IMR-90 (cell line): ENCODE results near the gene SOX11. TPM values are rescaled to one million over a fixed set of nuclear protein-coding genes. Genes with fewer than 3 reads are reported as not detected.

Source experiments
- ATAC-seq: fragments of 200-7000 bp; cut with Tn5 transposase; 2 replicates; pipeline ENCODE4 v1.9.1; 2020; ENCODE audit warnings: low read depth, mild to moderate bottlenecking, moderate library complexity
- BruUV-seq: library from RNA; stranded (reverse); fragments of 400-500 nt; replicated peaks from 2 replicates; lab custom pipeline; 2021; lab: Mats Ljungman, UMichigan
- CTCF ChIA-PET: fragments of 300-600 bp; formaldehyde crosslinking; extraction: SDS; loops from one replicate; lab custom pipeline; 2021; ENCODE audit warnings: antibody characterized with exemption; lab: Yijun Ruan, JAX
- POLR2A ChIA-PET: fragments of 300-600 bp; sonication (Branson Sonifier 250); formaldehyde crosslinking; loops from one replicate; lab custom pipeline; 2022; ENCODE audit warnings: antibody characterized with exemption; ENCODE audit not compliant: unreplicated experiment; lab: Charles Lee
- DNase-seq: peaks from one replicate; pipeline ENCODE4 v3.0.0; 2013
- H2AFZ ChIP-seq: replicated peaks from 2 replicates; pipeline ENCODE3; 2013; ENCODE audit warnings: low read length, mild to moderate bottlenecking; ENCODE audit not compliant: poor library complexity
- H2AK5ac ChIP-seq: 2 replicates; pipeline ENCODE4 v1.6.1; 2013; ENCODE audit warnings: low read depth, low read length, inconsistent platforms
- H2AK9ac ChIP-seq: replicated peaks from 2 replicates; pipeline ENCODE3; 2013; ENCODE audit warnings: mild to moderate bottlenecking, low read depth, low read length, moderate library complexity; ENCODE audit not compliant: poor library complexity
- H2BK120ac ChIP-seq: 2 replicates; pipeline ENCODE4 v1.6.1; 2013; ENCODE audit warnings: low read depth, low read length, inconsistent platforms
- H2BK15ac ChIP-seq: 3 replicates; pipeline ENCODE4 v1.6.1; 2013; ENCODE audit warnings: low read depth, low read length, inconsistent platforms
- H2BK20ac ChIP-seq: 2 replicates; pipeline ENCODE4 v1.6.1; 2013; ENCODE audit warnings: low read depth, mild to moderate bottlenecking, inconsistent platforms, low read length, moderate library complexity
- H2BK5ac ChIP-seq: 2 replicates; pipeline ENCODE4 v1.6.1; 2013; ENCODE audit warnings: mild to moderate bottlenecking, low read depth, low read length, inconsistent platforms; ENCODE audit not compliant: poor library complexity, severe bottlenecking
- H3K14ac ChIP-seq: replicated peaks from 2 replicates; pipeline ENCODE4 v1.6.1; 2013; ENCODE audit warnings: low read depth, low read length, inconsistent platforms
- H3K18ac ChIP-seq: 2 replicates; pipeline ENCODE4 v1.6.1; 2013; ENCODE audit warnings: low read depth, low read length, control low read depth
- H3K23ac ChIP-seq: 2 replicates; pipeline ENCODE4 v1.6.1; 2013; ENCODE audit warnings: low read depth, low read length, inconsistent platforms
- H3K27ac ChIP-seq: 2 replicates; pipeline ENCODE4 v1.5.1; 2013; ENCODE audit warnings: mild to moderate bottlenecking, control low read depth, low read length; ENCODE audit not compliant: insufficient read depth
- H3K27me3 ChIP-seq: 2 replicates; pipeline ENCODE4 v1.6.1; 2013; ENCODE audit warnings: low read length; ENCODE audit not compliant: control insufficient read depth, insufficient read depth
- H3K36me3 ChIP-seq: 2 replicates; pipeline ENCODE4 v1.6.1; 2013; ENCODE audit warnings: low read length, mixed read lengths; ENCODE audit not compliant: control insufficient read depth, insufficient read depth
- H3K4ac ChIP-seq: 2 replicates; pipeline ENCODE4 v1.6.1; 2013; ENCODE audit warnings: low read depth, low read length, inconsistent platforms
- H3K4me1 ChIP-seq: 2 replicates; pipeline ENCODE4 v1.6.1; 2013; ENCODE audit warnings: low read length, mixed read lengths; ENCODE audit not compliant: control insufficient read depth, insufficient read depth
- H3K4me2 ChIP-seq: 2 replicates; pipeline ENCODE4 v1.6.1; 2013; ENCODE audit warnings: low read depth, mild to moderate bottlenecking, control low read depth, low read length, moderate library complexity
- H3K4me3 ChIP-seq: 2 replicates; pipeline ENCODE4 v1.5.1; 2013; ENCODE audit warnings: low read depth, mild to moderate bottlenecking, control low read depth, low read length, moderate library complexity; ENCODE audit not compliant: insufficient read depth
- H3K56ac ChIP-seq: 2 replicates; pipeline ENCODE4 v1.6.1; 2013; ENCODE audit warnings: low read length, inconsistent platforms; ENCODE audit not compliant: insufficient read depth; ENCODE audit errors: extremely low read depth
- H3K79me1 ChIP-seq, 2 experiments: 2 replicates each; pipeline ENCODE4 v1.6.1; 2013; ENCODE audit warnings: low read length in 2 of 2, inconsistent platforms in 1 of 2, low read depth in 1 of 2
- H3K9ac ChIP-seq: 2 replicates; pipeline ENCODE4 v1.6.1; 2013; ENCODE audit warnings: low read depth, low read length, control low read depth
- H3K9me1 ChIP-seq: 2 replicates; pipeline ENCODE4 v1.6.1; 2013; ENCODE audit warnings: low read length, inconsistent platforms; ENCODE audit not compliant: insufficient read depth
- H3K9me3 ChIP-seq: 2 replicates; pipeline ENCODE4 v1.6.1; 2013; ENCODE audit warnings: low read length; ENCODE audit not compliant: control insufficient read depth, insufficient read depth
- H4K20me1 ChIP-seq: 2 replicates; pipeline ENCODE4 v1.6.1; 2013; ENCODE audit warnings: low read length, inconsistent platforms; ENCODE audit not compliant: insufficient read depth
- H4K5ac ChIP-seq: 2 replicates; pipeline ENCODE4 v1.6.1; 2013; ENCODE audit warnings: mild to moderate bottlenecking, low read depth, low read length, control low read depth
- H4K8ac ChIP-seq, 2 experiments: 2 replicates each; pipeline ENCODE4 v1.6.1; 2013; ENCODE audit warnings: low read depth in 2 of 2, low read length in 2 of 2, control low read depth in 1 of 2, inconsistent platforms in 1 of 2
- H4K91ac ChIP-seq: 2 replicates; pipeline ENCODE4 v1.6.1; 2013; ENCODE audit warnings: low read depth, low read length, inconsistent platforms; ENCODE audit not compliant: insufficient read depth
- BHLHE40 ChIP-seq: fragments of 150-350 bp; IDR thresholded peaks from 2 replicates; pipeline ENCODE4 v1.6.1; 2016; ENCODE audit warnings: mild to moderate bottlenecking, low read depth, low read length
- CEBPB ChIP-seq: IDR thresholded peaks from 2 replicates; pipeline ENCODE4 v1.6.1; 2012; ENCODE audit warnings: low read depth, low read length, improper control_type of control experiment
- CHD1 ChIP-seq: IDR thresholded peaks from 2 replicates; pipeline ENCODE4 v1.6.1; 2012; ENCODE audit warnings: low read depth, low read length, improper control_type of control experiment
- CTCF ChIP-seq: conservative IDR thresholded peaks from 2 replicates; pipeline ENCODE4 v1.5.1; 2012; ENCODE audit warnings: mild to moderate bottlenecking, low read depth, low read length, improper control_type of control experiment
- FOS ChIP-seq: fragments of 150-350 bp; IDR thresholded peaks from 2 replicates; pipeline ENCODE4 v1.6.1; 2016; ENCODE audit warnings: low read depth, low read length
- MAFK ChIP-seq: IDR thresholded peaks from 2 replicates; pipeline ENCODE4 v1.6.1; 2012; ENCODE audit warnings: low read depth, low read length, improper control_type of control experiment
- MAZ ChIP-seq: IDR thresholded peaks from 2 replicates; pipeline ENCODE4 v1.6.1; 2012; ENCODE audit warnings: low read depth, mild to moderate bottlenecking, low read length, improper control_type of control experiment, moderate library complexity, borderline replicate concordance
- MXI1 ChIP-seq: IDR thresholded peaks from 2 replicates; pipeline ENCODE4 v1.6.1; 2012; ENCODE audit warnings: low read depth, mild to moderate bottlenecking, low read length, moderate library complexity, borderline replicate concordance
- NFE2L2 ChIP-seq: fragments of 150-350 bp; IDR thresholded peaks from 2 replicates; pipeline ENCODE4 v1.6.1; 2016; ENCODE audit warnings: low read depth, mild to moderate bottlenecking, low read length
- POLR2A ChIP-seq: IDR thresholded peaks from 2 replicates; pipeline ENCODE4 v1.6.1; 2012; ENCODE audit warnings: mild to moderate bottlenecking, low read depth, low read length
- RAD21 ChIP-seq: IDR thresholded peaks from 2 replicates; pipeline ENCODE4 v1.6.1; 2012; ENCODE audit warnings: low read length, improper control_type of control experiment
- RCOR1 ChIP-seq: IDR thresholded peaks from 2 replicates; pipeline ENCODE4 v1.6.1; 2012; ENCODE audit warnings: mild to moderate bottlenecking, low read length, improper control_type of control experiment; ENCODE audit not compliant: insufficient replicate concordance
- RFX5 ChIP-seq: IDR thresholded peaks from 2 replicates; pipeline ENCODE4 v1.8.0; 2012; ENCODE audit warnings: low read depth, mild to moderate bottlenecking, low read length, moderate library complexity
- SMC3 ChIP-seq: fragments of 150-350 bp; IDR thresholded peaks from 2 replicates; pipeline ENCODE4 v1.6.1; 2016; ENCODE audit warnings: low read depth, mild to moderate bottlenecking, antibody characterized with exemption, low read length, moderate library complexity
- WGBS, 2 experiments: methylation state at CpG; one replicate each; pipeline versions ENCODE4 v1.1.5 to v1.1.7; 2013; ENCODE audit warnings: missing lambda C conversion rate in 2 of 2; ENCODE audit not compliant: insufficient read length in 1 of 2; ENCODE audit errors: extremely low coverage in 2 of 2; 5-methylcytosine and 5-hydroxymethylcytosine counted together
- dilution Hi-C: fragments of 300-500 bp; cut with HindIII; formaldehyde crosslinking; loops from one replicate; pipeline ENCODE4 v1.14.3; 2018; ENCODE audit warnings: low sequenced_read_pairs; ENCODE audit not compliant: unreplicated experiment
- in situ Hi-C: fragments of 300-500 bp; cut with MboI; formaldehyde crosslinking; loops from 3 replicates; pipeline ENCODE4 v1.14.3; 2019; ENCODE audit warnings: low sequenced_read_pairs, inconsistent platforms, mixed read lengths
- intact Hi-C: fragments of 100-400 bp; cut with micrococcal nuclease; formaldehyde crosslinking; loops from 2 replicates; pipeline ENCODE4 v1.10.0; 2022
- polyA plus RNA-seq, 3 experiments: library from polyadenylated mRNA; depleted of rRNA; stranded (reverse); fragments of >200 nt; gene quantifications; 2 replicates each; pipeline ENCODE4 v1.2.3, GENCODE V29; 2012; ENCODE audit warnings: low replicate concordance in 1 of 3
- total RNA-seq: library from RNA; depleted of rRNA; stranded (reverse); fragments of >200 nt; gene quantifications from 2 replicates; pipeline ENCODE4 v1.2.3, GENCODE V29; 2012
- TF ChIP-seq, protein P1 (sequence below): fragments of 150-350 bp; IDR thresholded peaks from 2 replicates; pipeline ENCODE4 v1.6.1; 2016; ENCODE audit warnings: low read depth, mild to moderate bottlenecking, low read length, moderate library complexity, borderline replicate concordance
- TF ChIP-seq, protein P2 (sequence below): fragments of 150-350 bp; IDR thresholded peaks from 2 replicates; pipeline ENCODE4 v1.6.1; 2017; ENCODE audit warnings: mild to moderate bottlenecking, antibody characterized with exemption, low read length, low read depth

The SOX11 gene
- total and polyA plus RNA-seq, 2 of the 4 experiments (the other 2 are of a cell fraction) = 1.9 to 2.2 TPM

- no peak overlapping the region for H3K56ac ChIP-seq
- no peak overlapping the region for H2AK9ac ChIP-seq
- H4K5ac ChIP-seq = no peak overlapping the region
- no peak overlapping the region for H2BK20ac ChIP-seq
- no peak overlapping the region for H4K91ac ChIP-seq
- POLR2A ChIA-PET = no interaction called here
- no peak overlapping the region for H2BK120ac ChIP-seq
- H3K14ac ChIP-seq = no peak overlapping the region
- H3K27me3 ChIP-seq = no peaks in the 10 kb centered on the region; the same call in 1 of the 2 replicates
- H3K9me3 ChIP-seq = no peaks in the 10 kb centered on the region
- no peaks in the 10 kb centered on the region for H3K79me1 ChIP-seq
- ATAC-seq (no peak), DNase-seq (no peak)
- intact Hi-C loops (no loop called here), in situ Hi-C loops (no loop called here), dilution Hi-C loops (no loop called here)
- H2BK15ac ChIP-seq = no peak overlapping the region
- H3K4me2 ChIP-seq = no peak overlapping the region
- CTCF ChIA-PET = interaction anchor here (0.7 kb wide), 1 partner anchor 365 kb away, joined by 4 read pairs; no protein-coding TSS in a partner anchor
- no peak overlapping the region for H3K18ac ChIP-seq
- no peak overlapping the region for H3K4ac ChIP-seq
- no peaks in the 10 kb centered on the region for H3K9me1 ChIP-seq
- 90% methylated on average over 2 of the region's 5 CpGs; no CpG with 5 or more reads in 1 of the 2 experiments for WGBS, 2 experiments
- no peak for TF ChIP-seq NFE2L2
- TF ChIP-seq RFX5 = no peak
- TF ChIP-seq RCOR1 = no peak
- TF ChIP-seq BHLHE40 = no peak
- no peak for TF ChIP-seq RAD21
- TF ChIP-seq CHD1 = no peak
- no peak for TF ChIP-seq CEBPB
- no peak for TF ChIP-seq FOS
- no peak for TF ChIP-seq SMC3
- TF ChIP-seq, protein P1, sequence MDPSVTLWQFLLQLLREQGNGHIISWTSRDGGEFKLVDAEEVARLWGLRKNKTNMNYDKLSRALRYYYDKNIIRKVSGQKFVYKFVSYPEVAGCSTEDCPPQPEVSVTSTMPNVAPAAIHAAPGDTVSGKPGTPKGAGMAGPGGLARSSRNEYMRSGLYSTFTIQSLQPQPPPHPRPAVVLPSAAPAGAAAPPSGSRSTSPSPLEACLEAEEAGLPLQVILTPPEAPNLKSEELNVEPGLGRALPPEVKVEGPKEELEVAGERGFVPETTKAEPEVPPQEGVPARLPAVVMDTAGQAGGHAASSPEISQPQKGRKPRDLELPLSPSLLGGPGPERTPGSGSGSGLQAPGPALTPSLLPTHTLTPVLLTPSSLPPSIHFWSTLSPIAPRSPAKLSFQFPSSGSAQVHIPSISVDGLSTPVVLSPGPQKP = no peak
- no peak for TF ChIP-seq POLR2A
- TF ChIP-seq, protein P2, sequence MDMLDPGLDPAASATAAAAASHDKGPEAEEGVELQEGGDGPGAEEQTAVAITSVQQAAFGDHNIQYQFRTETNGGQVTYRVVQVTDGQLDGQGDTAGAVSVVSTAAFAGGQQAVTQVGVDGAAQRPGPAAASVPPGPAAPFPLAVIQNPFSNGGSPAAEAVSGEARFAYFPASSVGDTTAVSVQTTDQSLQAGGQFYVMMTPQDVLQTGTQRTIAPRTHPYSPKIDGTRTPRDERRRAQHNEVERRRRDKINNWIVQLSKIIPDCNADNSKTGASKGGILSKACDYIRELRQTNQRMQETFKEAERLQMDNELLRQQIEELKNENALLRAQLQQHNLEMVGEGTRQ = no peak
- no peak for TF ChIP-seq MAZ
- TF ChIP-seq MXI1 = no peak
- TF ChIP-seq CTCF = no peak
- TF ChIP-seq MAFK = no peak
- no peaks in the 10 kb centered on the region for H4K20me1 ChIP-seq
- no peak overlapping the region for H4K8ac ChIP-seq
- H2BK5ac ChIP-seq = no peak overlapping the region
- H3K9ac ChIP-seq = no peak overlapping the region
- H3K4me1 ChIP-seq = no peaks in the 10 kb centered on the region
- no peaks in the 10 kb centered on the region for H3K36me3 ChIP-seq
- H3K27ac ChIP-seq = no peak overlapping the region
- no TSS peak for BruUV-seq
- no peak overlapping the region for H3K23ac ChIP-seq
- H2AFZ ChIP-seq = no peak overlapping the region
- no peak overlapping the region for H3K4me3 ChIP-seq
- H2AK5ac ChIP-seq = no peak overlapping the region
Observed at GRCh38 chr2:5661362-5661761, 30.8 kb upstream of the SOX11 start.
